ENCODE measurements around the gene OSBPL7.

Gene OSBPL7

GRCh38 chr17:47762728-47763127 is 58.9 kb downstream of the OSBPL7 start:
- no peaks in the 10 kb centered on the region for H3K79me2 ChIP-seq
- H3K4me1 ChIP-seq: no peaks in the 10 kb centered on the region
- no peak overlapping the region for H3K27ac ChIP-seq
- no peak overlapping the region for H3K4me2 ChIP-seq (ENCODE audit: low read length)
- no peaks in the 10 kb centered on the region for H3K27me3 ChIP-seq (ENCODE audit: control insufficient read depth, insufficient read depth, low read length)
- no peak overlapping the region for H2AFZ ChIP-seq
- H3K4me3 ChIP-seq (ENCODE audit: low read depth, low read length): no peak overlapping the region
- TF ChIP-seq, protein P1, sequence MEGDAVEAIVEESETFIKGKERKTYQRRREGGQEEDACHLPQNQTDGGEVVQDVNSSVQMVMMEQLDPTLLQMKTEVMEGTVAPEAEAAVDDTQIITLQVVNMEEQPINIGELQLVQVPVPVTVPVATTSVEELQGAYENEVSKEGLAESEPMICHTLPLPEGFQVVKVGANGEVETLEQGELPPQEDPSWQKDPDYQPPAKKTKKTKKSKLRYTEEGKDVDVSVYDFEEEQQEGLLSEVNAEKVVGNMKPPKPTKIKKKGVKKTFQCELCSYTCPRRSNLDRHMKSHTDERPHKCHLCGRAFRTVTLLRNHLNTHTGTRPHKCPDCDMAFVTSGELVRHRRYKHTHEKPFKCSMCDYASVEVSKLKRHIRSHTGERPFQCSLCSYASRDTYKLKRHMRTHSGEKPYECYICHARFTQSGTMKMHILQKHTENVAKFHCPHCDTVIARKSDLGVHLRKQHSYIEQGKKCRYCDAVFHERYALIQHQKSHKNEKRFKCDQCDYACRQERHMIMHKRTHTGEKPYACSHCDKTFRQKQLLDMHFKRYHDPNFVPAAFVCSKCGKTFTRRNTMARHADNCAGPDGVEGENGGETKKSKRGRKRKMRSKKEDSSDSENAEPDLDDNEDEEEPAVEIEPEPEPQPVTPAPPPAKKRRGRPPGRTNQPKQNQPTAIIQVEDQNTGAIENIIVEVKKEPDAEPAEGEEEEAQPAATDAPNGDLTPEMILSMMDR (IDR thresholded peaks at IDR 0.05): no peak
- H3K9ac ChIP-seq: no peak overlapping the region
- H3K9me3 ChIP-seq (ENCODE audit: control insufficient read depth, low read length): no peaks in the 10 kb centered on the region
- H3K36me3 ChIP-seq (ENCODE audit: control insufficient read depth, insufficient read depth, low read length): no peaks in the 10 kb centered on the region

DNA sequence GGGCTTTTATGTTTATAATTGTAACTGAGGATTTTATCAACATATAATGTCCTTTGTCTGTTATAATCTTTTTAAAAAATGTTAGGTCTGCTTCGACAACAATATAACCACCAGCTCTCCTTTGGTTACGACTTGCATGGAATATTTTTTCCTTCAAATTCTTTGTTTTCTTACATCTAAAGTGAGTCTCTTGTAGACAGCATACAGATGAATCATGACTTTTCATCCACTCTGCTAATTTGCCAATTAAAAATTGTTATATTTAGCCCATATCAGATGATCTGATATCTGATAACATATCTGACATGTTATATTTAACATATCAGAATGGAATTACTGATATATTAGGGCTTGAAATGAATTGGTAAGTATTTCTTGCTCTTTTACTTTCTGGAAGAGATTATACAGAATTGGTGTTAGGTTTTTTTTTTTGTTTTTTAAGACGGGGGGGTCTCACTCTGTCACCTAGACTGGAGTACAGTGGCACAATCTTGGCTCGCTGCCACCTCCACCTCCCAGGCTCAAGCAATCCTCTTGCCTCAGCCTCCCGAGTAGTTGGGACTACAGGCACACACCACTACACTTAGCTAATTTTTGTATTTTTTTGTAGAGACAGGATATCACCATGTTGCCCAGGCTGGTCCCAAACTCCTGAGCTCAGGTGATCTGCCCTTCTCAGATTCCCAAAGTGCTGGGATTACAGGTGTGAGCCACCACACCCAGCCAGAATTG is 61.0 kb downstream of the OSBPL7 start:
- Histone ChIP-seq H3K9ac (no peak overlapping the region), H3K27me3 (ENCODE audit: control insufficient read depth, insufficient read depth, low read length) (no peaks in the 10 kb centered on the region), H3K79me2 (no peaks in the 10 kb centered on the region), H2AFZ (no peak overlapping the region), H3K27ac (no peak overlapping the region), H3K36me3 (ENCODE audit: control insufficient read depth, insufficient read depth, low read length) (no peaks in the 10 kb centered on the region), H3K4me1 (no peaks in the 10 kb centered on the region), H3K4me2 (ENCODE audit: low read length) (no peak overlapping the region), H3K4me3 (ENCODE audit: low read depth, low read length) (no peak overlapping the region), H3K9me3 (ENCODE audit: control insufficient read depth, low read length) (no peaks in the 10 kb centered on the region)
- TF ChIP-seq, protein P1 (IDR thresholded peaks at IDR 0.05): no peak

GRCh38 chr17:47757386-47757785 is 64.2 kb downstream of the OSBPL7 start:
- Histone ChIP-seq H3K79me2 (no peaks in the 10 kb centered on the region), H3K36me3 (ENCODE audit: control insufficient read depth, insufficient read depth, low read length) (no peaks in the 10 kb centered on the region), H3K4me2 (ENCODE audit: low read length) (no peak overlapping the region), H2AFZ (no peak overlapping the region), H3K4me3 (ENCODE audit: low read depth, low read length) (no peak overlapping the region), H3K27me3 (ENCODE audit: control insufficient read depth, insufficient read depth, low read length) (no peaks in the 10 kb centered on the region), H3K9me3 (ENCODE audit: control insufficient read depth, low read length) (no peaks in the 10 kb centered on the region), H3K27ac (no peak overlapping the region), H3K9ac (no peak overlapping the region), H3K4me1 (no peaks in the 10 kb centered on the region)
- TF ChIP-seq, protein P1 (IDR thresholded peaks at IDR 0.05): no peak
